Osteoblast (primary cell): Measurements from ENCODE around the gene ATP8A1. TPM values are rescaled to one million over a fixed set of nuclear protein-coding genes. Genes with fewer than 3 reads are reported as not detected.
"Not testable (repeated sequence)": the region's sequence is repeated elsewhere in the genome, so short reads cannot be mapped to it uniquely, and the experiment has no call there.

Experiments used
- DNase-seq: peaks from one replicate; pipeline ENCODE4 v3.0.0; 2011; ENCODE audit warnings: low spot score, mixed read lengths; ENCODE audit not compliant: insufficient read length; ENCODE audit errors: missing footprints
- H2AFZ ChIP-seq: 2 replicates; pipeline ENCODE4 v1.6.0; 2011; ENCODE audit warnings: mild to moderate bottlenecking, low read length
- H3K27ac ChIP-seq: 2 replicates; pipeline ENCODE4 v1.5.1; 2011; ENCODE audit warnings: mild to moderate bottlenecking, low read depth, low read length, moderate library complexity
- H3K27me3 ChIP-seq: 2 replicates; pipeline ENCODE4 v1.6.0; 2012; ENCODE audit warnings: mild to moderate bottlenecking, control low read depth, inconsistent platforms, low read length, moderate library complexity; ENCODE audit not compliant: insufficient read depth
- H3K36me3 ChIP-seq: 2 replicates; pipeline ENCODE4 v1.5.1; 2011; ENCODE audit warnings: mild to moderate bottlenecking, low read length, control low read depth, moderate library complexity; ENCODE audit not compliant: insufficient read depth
- H3K4me1 ChIP-seq: 2 replicates; pipeline ENCODE4 v1.5.1; 2011; ENCODE audit warnings: mild to moderate bottlenecking, low read length, control low read depth, moderate library complexity; ENCODE audit not compliant: insufficient read depth
- H3K4me2 ChIP-seq: 2 replicates; pipeline ENCODE4 v1.6.0; 2011; ENCODE audit warnings: mild to moderate bottlenecking, low read length; ENCODE audit not compliant: insufficient read depth
- H3K4me3 ChIP-seq: fragments of 200-600 bp; sonication (generic); 3 replicates; pipeline ENCODE4 v1.5.1; 2012; ENCODE audit warnings: mild to moderate bottlenecking, low read length, inconsistent platforms; ENCODE audit not compliant: insufficient read depth
- H3K79me2 ChIP-seq: 2 replicates; pipeline ENCODE4 v1.6.0; 2012; ENCODE audit warnings: mild to moderate bottlenecking, low read length, control low read depth, inconsistent platforms; ENCODE audit not compliant: insufficient read depth
- H3K9me3 ChIP-seq: 2 replicates; pipeline ENCODE4 v1.5.1; 2011; ENCODE audit warnings: low read depth, low read length, control low read depth
- H4K20me1 ChIP-seq: 2 replicates; pipeline ENCODE4 v1.6.0; 2012; ENCODE audit warnings: mild to moderate bottlenecking, low read length, control low read depth; ENCODE audit not compliant: insufficient read depth
- total RNA-seq: library from RNA; depleted of rRNA; stranded (reverse); fragments of >200 nt; gene quantifications from 2 replicates; pipeline ENCODE4 v1.2.3, GENCODE V29; 2012
- TF ChIP-seq, protein P1 (sequence below): IDR thresholded peaks from 2 replicates; pipeline ENCODE4 v1.5.1; 2011; ENCODE audit warnings: mild to moderate bottlenecking, low read depth, low read length, moderate library complexity; ENCODE audit errors: extremely low read depth

The ATP8A1 gene
- total RNA-seq, 1 donor, result 2.5 TPM

DNA sequence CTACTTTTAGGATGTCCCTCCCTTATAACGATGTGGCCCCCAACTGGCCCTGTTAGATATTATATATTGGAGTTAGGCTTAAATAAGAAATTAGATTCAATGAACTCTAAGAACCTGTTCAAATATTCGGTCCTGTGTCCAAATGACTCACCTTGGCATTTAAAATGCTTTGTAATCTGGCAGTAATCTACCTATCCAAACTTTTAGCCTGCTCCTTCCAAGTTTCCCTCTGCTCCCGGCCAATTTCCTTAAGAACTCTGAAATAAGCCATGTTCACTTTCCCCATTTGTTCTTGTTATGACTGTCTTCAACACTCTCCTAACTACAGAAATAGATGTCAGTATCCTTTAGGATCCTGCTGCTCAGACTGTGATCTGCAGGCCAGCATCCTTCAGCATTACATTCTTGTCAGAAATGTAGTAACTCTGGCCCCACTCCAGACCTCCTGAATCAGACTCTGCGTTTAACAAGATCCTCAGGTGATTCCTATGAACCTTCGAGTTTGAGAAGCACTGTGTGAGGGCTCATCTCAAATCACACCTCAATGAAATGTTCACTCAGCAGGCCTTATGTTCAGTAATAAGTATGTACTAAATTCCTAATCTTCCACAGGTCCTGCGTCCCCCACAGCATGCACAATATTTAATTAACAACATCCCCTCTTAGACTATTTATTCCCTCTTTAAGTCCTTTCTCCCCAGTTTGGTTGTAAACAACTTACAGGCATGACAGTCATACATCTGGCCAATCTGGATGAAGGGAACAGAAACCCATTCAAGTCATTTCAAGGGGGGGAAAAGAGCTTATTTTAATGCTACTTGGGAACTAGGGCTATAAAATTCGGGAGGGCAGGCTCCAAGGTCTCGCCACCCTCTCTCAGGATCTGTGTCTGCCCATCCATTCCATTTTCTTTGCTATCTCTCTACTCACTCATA is 3.0 kb downstream of the ATP8A1 start:
- no peak overlapping the region for H3K27ac ChIP-seq
- peaks cover 22% of the 10 kb centered on the region for H3K4me1 ChIP-seq
- no peaks in the 10 kb centered on the region for H3K9me3 ChIP-seq
- H3K36me3 ChIP-seq, result no peaks in the 10 kb centered on the region
- H4K20me1 ChIP-seq, result no peaks in the 10 kb centered on the region
- H2AFZ ChIP-seq, result no peak overlapping the region
- no peak overlapping the region for H3K4me3 ChIP-seq
- H3K4me2 ChIP-seq, result no peak overlapping the region
- TF ChIP-seq, protein P1, sequence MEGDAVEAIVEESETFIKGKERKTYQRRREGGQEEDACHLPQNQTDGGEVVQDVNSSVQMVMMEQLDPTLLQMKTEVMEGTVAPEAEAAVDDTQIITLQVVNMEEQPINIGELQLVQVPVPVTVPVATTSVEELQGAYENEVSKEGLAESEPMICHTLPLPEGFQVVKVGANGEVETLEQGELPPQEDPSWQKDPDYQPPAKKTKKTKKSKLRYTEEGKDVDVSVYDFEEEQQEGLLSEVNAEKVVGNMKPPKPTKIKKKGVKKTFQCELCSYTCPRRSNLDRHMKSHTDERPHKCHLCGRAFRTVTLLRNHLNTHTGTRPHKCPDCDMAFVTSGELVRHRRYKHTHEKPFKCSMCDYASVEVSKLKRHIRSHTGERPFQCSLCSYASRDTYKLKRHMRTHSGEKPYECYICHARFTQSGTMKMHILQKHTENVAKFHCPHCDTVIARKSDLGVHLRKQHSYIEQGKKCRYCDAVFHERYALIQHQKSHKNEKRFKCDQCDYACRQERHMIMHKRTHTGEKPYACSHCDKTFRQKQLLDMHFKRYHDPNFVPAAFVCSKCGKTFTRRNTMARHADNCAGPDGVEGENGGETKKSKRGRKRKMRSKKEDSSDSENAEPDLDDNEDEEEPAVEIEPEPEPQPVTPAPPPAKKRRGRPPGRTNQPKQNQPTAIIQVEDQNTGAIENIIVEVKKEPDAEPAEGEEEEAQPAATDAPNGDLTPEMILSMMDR, result no peak
- DNase-seq, result no peak
- H3K79me2 ChIP-seq, result no peaks in the 10 kb centered on the region
- no peaks in the 10 kb centered on the region for H3K27me3 ChIP-seq

DNA sequence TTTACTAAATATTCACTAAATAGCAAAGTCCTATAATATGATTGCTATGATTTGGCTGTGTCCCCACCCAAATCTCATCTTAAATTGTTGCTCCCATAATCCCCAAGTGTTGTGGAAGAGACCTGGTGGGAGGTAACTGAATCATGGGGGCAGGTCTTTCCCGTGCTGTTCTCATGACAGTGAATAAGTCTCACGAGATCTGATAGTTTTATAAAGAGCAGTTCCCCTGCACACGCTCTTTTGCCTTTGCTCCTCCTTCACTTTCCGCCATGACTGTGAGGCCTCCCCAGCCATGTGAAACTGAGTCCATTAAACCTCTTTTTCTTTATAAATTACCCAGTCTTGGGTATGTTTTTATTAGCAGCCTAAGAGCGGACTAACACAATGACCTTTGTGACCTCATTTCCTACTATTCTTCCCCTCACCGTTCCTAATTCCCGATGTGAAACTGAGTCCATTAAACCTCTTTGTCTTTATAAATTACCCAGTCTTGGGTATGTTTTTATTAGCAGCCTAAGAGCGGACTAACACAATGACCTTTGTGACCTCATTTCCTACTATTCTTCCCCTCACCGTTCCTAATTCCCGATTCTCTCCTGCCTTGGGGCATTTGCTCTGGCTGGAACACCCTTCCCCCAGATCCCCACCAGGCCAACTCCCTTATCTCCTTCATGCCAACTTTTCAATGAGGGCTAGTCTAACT is 4.2 kb downstream of the ATP8A1 start:
- not testable (repeated sequence) for H3K4me2 ChIP-seq, H3K4me3 ChIP-seq, H3K36me3 ChIP-seq, H3K79me2 ChIP-seq, H4K20me1 ChIP-seq, H3K27me3 ChIP-seq, H3K27ac ChIP-seq, H2AFZ ChIP-seq, H3K9me3 ChIP-seq, DNase-seq
- peaks cover 22% of the 10 kb centered on the region for H3K4me1 ChIP-seq

DNA sequence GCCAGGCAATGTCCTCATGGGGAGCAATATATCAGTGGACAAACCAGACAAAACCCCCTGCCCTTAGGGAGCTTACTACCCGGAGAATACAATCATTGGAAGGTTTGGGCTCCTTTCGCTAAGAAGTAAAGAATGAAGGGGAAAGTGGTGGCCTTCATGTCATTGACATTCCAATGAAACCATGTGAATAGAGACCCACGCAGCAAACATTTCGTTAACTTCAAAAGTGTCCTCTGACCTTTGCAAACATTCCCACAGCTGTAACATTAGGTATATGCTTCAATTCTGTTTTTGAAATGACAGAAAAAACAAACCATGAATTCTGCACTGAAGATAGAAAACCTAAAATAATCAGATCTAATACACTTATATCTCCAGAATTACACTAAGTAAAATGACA is 7.0 kb downstream of the ATP8A1 start:
- DNase-seq, result no peak
- Histone ChIP-seq H3K27me3 (no peaks in the 10 kb centered on the region), H3K27ac (no peak overlapping the region), H4K20me1 (no peaks in the 10 kb centered on the region), H3K4me1 (peaks cover 8% of the 10 kb centered on the region), H3K36me3 (no peaks in the 10 kb centered on the region), H3K9me3 (no peaks in the 10 kb centered on the region), H3K4me2 (no peak overlapping the region), H3K79me2 (no peaks in the 10 kb centered on the region), H2AFZ (no peak overlapping the region), H3K4me3 (no peak overlapping the region)
- TF ChIP-seq, protein P1, result no peak

DNA sequence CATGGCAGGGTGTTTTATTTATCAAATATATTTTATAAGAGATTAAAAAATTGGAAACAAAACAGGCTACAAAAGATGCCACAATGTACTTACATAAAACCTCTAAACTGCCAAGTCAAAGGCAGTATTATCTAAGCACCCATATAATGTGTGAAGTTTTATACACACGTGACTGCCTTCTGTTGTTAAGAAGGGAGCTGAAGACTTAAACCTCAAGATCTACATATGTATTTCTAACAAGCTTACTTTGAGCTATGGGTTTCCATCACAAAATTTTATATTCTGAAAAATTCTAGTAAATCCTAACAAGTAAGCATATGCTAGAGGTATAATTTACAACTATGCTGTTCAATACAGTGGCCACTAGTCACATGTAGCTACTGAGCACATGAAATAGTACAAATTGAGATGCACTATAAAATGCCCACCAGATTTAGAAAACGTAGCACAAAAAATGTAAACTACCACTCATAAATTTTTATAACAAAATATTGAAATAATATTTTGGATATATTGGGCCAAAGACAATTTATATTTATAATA is 9.8 kb downstream of the ATP8A1 start:
- H4K20me1 ChIP-seq, result no peaks in the 10 kb centered on the region
- H2AFZ ChIP-seq, result no peak overlapping the region
- DNase-seq, result no peak
- no peaks in the 10 kb centered on the region for H3K36me3 ChIP-seq
- H3K27me3 ChIP-seq, result no peaks in the 10 kb centered on the region
- no peaks in the 10 kb centered on the region for H3K4me1 ChIP-seq
- H3K9me3 ChIP-seq, result no peaks in the 10 kb centered on the region
- TF ChIP-seq, protein P1, result no peak
- no peak overlapping the region for H3K4me2 ChIP-seq
- no peak overlapping the region for H3K27ac ChIP-seq
- H3K79me2 ChIP-seq, result no peaks in the 10 kb centered on the region
- no peak overlapping the region for H3K4me3 ChIP-seq
